Nephron (organoid): ENCODE results near the gene BAIAP2L2.

ENCODE experiments used
- H3K27ac Mint-ChIP-seq, 3 experiments: 2 replicates each; pipeline ENCODE4 v1.8.0; 2020; ENCODE audit warnings: mixed read lengths in 3 of 3, mild to moderate bottlenecking in 2 of 3, moderate library complexity in 1 of 3
- H3K27me3 Mint-ChIP-seq: 2 replicates; pipeline ENCODE4 v1.8.0; 2021; ENCODE audit warnings: low read depth, mild to moderate bottlenecking, moderate library complexity, mixed read lengths
- H3K36me3 Mint-ChIP-seq: 2 replicates; pipeline ENCODE4 v1.8.0; 2020; ENCODE audit warnings: low read depth, mixed read lengths
- H3K4me1 Mint-ChIP-seq: 2 replicates; pipeline ENCODE4 v1.8.0; 2020; ENCODE audit warnings: mixed read lengths
- H3K4me3 Mint-ChIP-seq, 3 experiments: 2 replicates each; pipeline ENCODE4 v1.8.0; 2020; ENCODE audit warnings: mild to moderate bottlenecking in 3 of 3, mixed read lengths in 3 of 3, moderate library complexity in 2 of 3
- H3K9me3 Mint-ChIP-seq: 2 replicates; pipeline ENCODE4 v1.8.0; 2020; ENCODE audit warnings: mixed read lengths
- TF ChIP-seq, protein P1 (sequence below), 3 experiments: fragments of 200-600 bp; sonication (generic); IDR thresholded peaks; one replicate each; pipeline ENCODE4 v1.5.0; 2021; ENCODE audit warnings: antibody characterized with exemption in 3 of 3; ENCODE audit not compliant: unreplicated experiment in 3 of 3

The BAIAP2L2 gene

GRCh38 chr22:38073150-38074130 is 37.0 kb downstream of the BAIAP2L2 start:
- no peaks in the 10 kb centered on the region for H3K27me3 Mint-ChIP-seq
- peaks cover 11% of the 10 kb centered on the region for H3K36me3 Mint-ChIP-seq
- H3K4me1 Mint-ChIP-seq, result peaks cover 16% of the 10 kb centered on the region
- no peak overlapping the region for H3K4me3 Mint-ChIP-seq
- H3K27ac Mint-ChIP-seq, result no peak overlapping the region
- H3K9me3 Mint-ChIP-seq, result no peaks in the 10 kb centered on the region
- TF ChIP-seq, protein P1, sequence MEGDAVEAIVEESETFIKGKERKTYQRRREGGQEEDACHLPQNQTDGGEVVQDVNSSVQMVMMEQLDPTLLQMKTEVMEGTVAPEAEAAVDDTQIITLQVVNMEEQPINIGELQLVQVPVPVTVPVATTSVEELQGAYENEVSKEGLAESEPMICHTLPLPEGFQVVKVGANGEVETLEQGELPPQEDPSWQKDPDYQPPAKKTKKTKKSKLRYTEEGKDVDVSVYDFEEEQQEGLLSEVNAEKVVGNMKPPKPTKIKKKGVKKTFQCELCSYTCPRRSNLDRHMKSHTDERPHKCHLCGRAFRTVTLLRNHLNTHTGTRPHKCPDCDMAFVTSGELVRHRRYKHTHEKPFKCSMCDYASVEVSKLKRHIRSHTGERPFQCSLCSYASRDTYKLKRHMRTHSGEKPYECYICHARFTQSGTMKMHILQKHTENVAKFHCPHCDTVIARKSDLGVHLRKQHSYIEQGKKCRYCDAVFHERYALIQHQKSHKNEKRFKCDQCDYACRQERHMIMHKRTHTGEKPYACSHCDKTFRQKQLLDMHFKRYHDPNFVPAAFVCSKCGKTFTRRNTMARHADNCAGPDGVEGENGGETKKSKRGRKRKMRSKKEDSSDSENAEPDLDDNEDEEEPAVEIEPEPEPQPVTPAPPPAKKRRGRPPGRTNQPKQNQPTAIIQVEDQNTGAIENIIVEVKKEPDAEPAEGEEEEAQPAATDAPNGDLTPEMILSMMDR (IDR thresholded peaks at IDR 0.05; ENCODE audit: unreplicated experiment in 3 of 3), result no peak

GRCh38 chr22:38072322-38073149 is 37.9 kb downstream of the BAIAP2L2 start:
- Mint-ChIP-seq H3K9me3 (no peaks in the 10 kb centered on the region), H3K27me3 (no peaks in the 10 kb centered on the region), H3K4me1 (peaks cover 16% of the 10 kb centered on the region), H3K36me3 (peaks cover 15% of the 10 kb centered on the region), H3K27ac (no peak overlapping the region), H3K4me3 (no peak overlapping the region)
- TF ChIP-seq, protein P1 (IDR thresholded peaks at IDR 0.05; ENCODE audit: unreplicated experiment in 3 of 3), result no peak

DNA sequence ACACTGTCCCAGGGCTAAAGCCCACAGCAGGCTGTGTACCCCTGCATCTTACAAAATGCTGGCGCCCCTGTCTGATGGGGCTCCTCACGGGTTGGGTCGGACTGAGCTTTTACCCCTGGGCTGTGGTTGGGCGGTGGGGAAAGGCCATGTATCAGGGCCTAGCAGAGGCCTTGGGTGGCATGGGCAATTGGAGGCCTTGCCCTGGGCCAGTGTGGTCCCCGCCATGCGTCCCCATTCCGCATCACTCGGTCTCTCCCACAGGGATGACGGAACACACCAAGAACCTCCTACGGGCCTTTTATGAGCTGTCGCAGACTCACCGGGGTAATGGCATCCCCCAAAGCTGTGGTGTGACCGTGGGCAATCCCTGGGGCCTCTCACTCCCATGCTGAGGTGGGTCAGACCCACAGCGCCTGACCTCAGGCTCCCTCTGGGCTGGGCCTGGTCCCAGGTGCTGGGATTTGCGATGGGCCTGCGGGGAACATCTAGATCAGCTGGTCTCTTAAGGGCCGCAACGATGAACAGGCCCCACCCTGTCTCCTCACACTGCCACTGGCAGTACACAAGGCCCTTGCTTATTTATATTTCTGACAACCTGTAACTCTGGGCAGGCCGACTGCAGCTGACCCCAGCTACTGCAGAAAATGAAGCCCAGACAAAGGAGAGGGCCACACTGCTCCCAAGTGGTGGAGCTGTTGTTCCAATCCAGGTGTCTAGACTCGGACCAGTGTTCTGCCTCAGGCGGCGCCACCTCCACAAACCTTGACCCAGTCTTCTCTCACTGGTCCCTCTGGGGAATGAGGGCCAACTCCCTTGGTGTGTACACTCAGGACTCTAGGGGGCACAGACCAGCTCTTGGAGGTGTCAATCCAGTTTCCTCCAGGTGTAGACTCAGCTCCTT is 38.8 kb downstream of the BAIAP2L2 start:
- Mint-ChIP-seq H3K27me3 (no peaks in the 10 kb centered on the region), H3K36me3 (peaks cover 18% of the 10 kb centered on the region), H3K9me3 (no peaks in the 10 kb centered on the region), H3K27ac (no peak overlapping the region), H3K4me1 (peaks cover 19% of the 10 kb centered on the region), H3K4me3 (no peak overlapping the region)
- TF ChIP-seq, protein P1 (IDR thresholded peaks at IDR 0.05; ENCODE audit: unreplicated experiment in 3 of 3), result no peak

DNA sequence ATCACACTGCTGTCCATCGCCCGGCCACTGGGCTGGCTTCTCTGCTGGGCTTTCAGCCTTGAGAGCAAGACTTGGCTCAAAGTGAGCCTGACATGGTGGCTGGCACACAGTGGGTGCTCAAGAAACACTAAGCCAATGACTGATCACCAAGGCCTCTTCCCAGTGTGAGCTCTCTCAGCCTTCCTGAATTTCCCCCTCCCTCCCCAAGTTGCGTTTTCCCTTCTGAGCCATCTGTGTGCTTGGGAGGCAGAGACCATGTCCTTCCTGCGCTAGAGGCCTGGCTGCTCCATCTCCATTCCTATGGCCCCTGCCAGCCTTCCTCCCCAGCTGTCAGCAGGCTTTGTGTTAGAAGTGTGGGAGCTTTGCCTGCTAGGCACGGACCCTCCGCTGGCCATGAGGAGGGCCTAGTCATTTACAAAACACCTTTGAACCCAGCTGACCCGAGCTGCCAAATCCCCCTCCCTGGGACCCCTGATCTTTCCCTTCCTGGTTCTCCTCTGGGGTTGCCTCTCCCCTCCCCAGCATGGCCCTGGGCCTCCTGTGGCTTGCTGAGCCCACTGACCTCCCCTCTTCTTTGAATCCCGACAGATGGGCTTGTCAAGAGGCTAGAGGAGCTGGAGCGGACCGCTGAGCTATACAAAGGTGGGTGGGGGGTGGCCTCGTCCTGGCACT is 40.1 kb downstream of the BAIAP2L2 start:
- Mint-ChIP-seq H3K36me3 (peaks cover 24% of the 10 kb centered on the region), H3K9me3 (no peaks in the 10 kb centered on the region), H3K27me3 (no peaks in the 10 kb centered on the region), H3K4me1 (peaks cover 23% of the 10 kb centered on the region), H3K4me3 (peak overlapping the region in 2 of 3 experiments; percentile 12 to 77), H3K27ac (peak overlapping the region; percentile 65 to 81 (median 81))
- TF ChIP-seq, protein P1 (IDR thresholded peaks at IDR 0.05; ENCODE audit: unreplicated experiment in 3 of 3), result no peak
